OCI-LY7 (cell line): ENCODE measurements around the gene SOD3.

Experiments
- EZH2phosphoT487 ChIP-seq: fragments of 200-600 bp; sonication (generic); IDR thresholded peaks from 2 replicates; pipeline ENCODE4 v1.6.1; 2018; ENCODE audit warnings: low read depth, borderline replicate concordance, mild to moderate bottlenecking, mixed run types, antibody characterized with exemption, low read length, moderate library complexity, mixed read lengths
- TF ChIP-seq, protein P1 (sequence below): fragments of 200-600 bp; sonication (generic); conservative IDR thresholded peaks from 2 replicates; pipeline ENCODE4 v1.5.1; 2014; ENCODE audit warnings: mild to moderate bottlenecking, antibody characterized with exemption, low read length, moderate library complexity, mixed read lengths

DNA sequence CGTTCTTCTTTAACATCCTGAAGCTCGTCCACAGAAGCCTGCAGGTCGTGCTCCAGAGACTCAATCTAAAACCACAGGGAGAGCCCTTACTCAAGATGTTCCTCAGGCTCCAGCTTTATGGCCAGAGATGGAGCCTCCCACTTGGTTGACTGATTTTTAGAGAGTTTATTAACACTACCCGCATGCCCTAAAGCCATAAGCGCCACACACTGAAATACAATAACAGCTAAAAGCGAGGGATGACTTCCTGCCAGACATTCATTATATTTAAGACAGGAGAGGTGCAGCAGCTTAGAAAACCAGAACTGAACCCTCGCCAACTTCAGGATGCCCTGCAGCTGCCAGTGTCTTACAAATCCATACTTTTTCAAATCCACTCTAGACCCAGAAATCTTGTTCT, 42.0 kb downstream of the SOD3 start:
- TF ChIP-seq, protein P1, sequence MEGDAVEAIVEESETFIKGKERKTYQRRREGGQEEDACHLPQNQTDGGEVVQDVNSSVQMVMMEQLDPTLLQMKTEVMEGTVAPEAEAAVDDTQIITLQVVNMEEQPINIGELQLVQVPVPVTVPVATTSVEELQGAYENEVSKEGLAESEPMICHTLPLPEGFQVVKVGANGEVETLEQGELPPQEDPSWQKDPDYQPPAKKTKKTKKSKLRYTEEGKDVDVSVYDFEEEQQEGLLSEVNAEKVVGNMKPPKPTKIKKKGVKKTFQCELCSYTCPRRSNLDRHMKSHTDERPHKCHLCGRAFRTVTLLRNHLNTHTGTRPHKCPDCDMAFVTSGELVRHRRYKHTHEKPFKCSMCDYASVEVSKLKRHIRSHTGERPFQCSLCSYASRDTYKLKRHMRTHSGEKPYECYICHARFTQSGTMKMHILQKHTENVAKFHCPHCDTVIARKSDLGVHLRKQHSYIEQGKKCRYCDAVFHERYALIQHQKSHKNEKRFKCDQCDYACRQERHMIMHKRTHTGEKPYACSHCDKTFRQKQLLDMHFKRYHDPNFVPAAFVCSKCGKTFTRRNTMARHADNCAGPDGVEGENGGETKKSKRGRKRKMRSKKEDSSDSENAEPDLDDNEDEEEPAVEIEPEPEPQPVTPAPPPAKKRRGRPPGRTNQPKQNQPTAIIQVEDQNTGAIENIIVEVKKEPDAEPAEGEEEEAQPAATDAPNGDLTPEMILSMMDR: no peak
- no peak for TF ChIP-seq EZH2phosphoT487
